Nephron progenitor cell (in vitro differentiated cells): ENCODE measurements around the gene TUBB2A.

Experiments
- DNase-seq: peaks from one replicate; pipeline ENCODE4 v3.0.0; 2021
- H3K27ac Mint-ChIP-seq: 2 replicates; pipeline ENCODE4 v1.8.0; 2021; ENCODE audit warnings: mild to moderate bottlenecking, moderate library complexity, mixed read lengths
- H3K27me3 Mint-ChIP-seq: 2 replicates; pipeline ENCODE4 v1.8.0; 2021; ENCODE audit warnings: mild to moderate bottlenecking, low read depth, mixed read lengths; ENCODE audit not compliant: poor library complexity
- H3K36me3 Mint-ChIP-seq: 2 replicates; pipeline ENCODE4 v1.8.0; 2021; ENCODE audit warnings: low read depth, mixed read lengths
- H3K4me1 Mint-ChIP-seq: 2 replicates; pipeline ENCODE4 v1.8.0; 2021; ENCODE audit warnings: mixed read lengths
- H3K4me3 Mint-ChIP-seq: 2 replicates; pipeline ENCODE4 v1.8.0; 2021; ENCODE audit warnings: mild to moderate bottlenecking, moderate library complexity, mixed read lengths
- H3K9me3 Mint-ChIP-seq: 2 replicates; pipeline ENCODE4 v1.8.0; 2021; ENCODE audit warnings: mild to moderate bottlenecking, moderate library complexity, mixed read lengths
- TF ChIP-seq, protein P1 (sequence below): fragments of 200-600 bp; sonication (generic); IDR thresholded peaks from 2 replicates; pipeline ENCODE4 v1.5.0; 2021; ENCODE audit warnings: antibody characterized with exemption

The TUBB2A gene

DNA sequence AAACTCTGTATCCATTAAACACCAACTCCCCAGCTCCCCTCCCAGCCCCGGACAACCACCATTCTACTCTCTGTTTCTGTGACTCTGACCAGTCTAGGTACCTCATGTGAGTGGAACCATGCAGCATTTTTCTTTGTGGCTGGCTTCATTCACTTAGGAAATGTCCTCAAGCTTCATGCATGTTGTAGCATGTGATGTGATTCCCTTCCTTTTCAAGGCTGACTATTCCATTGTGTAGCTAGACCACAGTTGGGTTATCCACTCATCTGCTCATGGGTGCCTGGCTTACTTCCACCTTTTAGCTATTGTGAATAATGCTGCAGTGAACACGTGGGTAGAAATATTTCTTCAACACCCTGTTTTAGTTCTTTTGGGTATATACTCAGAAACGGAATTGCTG lies 47.6 kb downstream of the TUBB2A start:
- Mint-ChIP-seq H3K9me3 (no peaks in the 10 kb centered on the region), H3K36me3 (peaks cover 43% of the 10 kb centered on the region), H3K27me3 (no peaks in the 10 kb centered on the region), H3K4me1 (peaks cover 5% of the 10 kb centered on the region), H3K27ac (no peak overlapping the region), H3K4me3 (no peak overlapping the region)
- TF ChIP-seq, protein P1, sequence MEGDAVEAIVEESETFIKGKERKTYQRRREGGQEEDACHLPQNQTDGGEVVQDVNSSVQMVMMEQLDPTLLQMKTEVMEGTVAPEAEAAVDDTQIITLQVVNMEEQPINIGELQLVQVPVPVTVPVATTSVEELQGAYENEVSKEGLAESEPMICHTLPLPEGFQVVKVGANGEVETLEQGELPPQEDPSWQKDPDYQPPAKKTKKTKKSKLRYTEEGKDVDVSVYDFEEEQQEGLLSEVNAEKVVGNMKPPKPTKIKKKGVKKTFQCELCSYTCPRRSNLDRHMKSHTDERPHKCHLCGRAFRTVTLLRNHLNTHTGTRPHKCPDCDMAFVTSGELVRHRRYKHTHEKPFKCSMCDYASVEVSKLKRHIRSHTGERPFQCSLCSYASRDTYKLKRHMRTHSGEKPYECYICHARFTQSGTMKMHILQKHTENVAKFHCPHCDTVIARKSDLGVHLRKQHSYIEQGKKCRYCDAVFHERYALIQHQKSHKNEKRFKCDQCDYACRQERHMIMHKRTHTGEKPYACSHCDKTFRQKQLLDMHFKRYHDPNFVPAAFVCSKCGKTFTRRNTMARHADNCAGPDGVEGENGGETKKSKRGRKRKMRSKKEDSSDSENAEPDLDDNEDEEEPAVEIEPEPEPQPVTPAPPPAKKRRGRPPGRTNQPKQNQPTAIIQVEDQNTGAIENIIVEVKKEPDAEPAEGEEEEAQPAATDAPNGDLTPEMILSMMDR: no peak
- DNase-seq: no peak

DNA sequence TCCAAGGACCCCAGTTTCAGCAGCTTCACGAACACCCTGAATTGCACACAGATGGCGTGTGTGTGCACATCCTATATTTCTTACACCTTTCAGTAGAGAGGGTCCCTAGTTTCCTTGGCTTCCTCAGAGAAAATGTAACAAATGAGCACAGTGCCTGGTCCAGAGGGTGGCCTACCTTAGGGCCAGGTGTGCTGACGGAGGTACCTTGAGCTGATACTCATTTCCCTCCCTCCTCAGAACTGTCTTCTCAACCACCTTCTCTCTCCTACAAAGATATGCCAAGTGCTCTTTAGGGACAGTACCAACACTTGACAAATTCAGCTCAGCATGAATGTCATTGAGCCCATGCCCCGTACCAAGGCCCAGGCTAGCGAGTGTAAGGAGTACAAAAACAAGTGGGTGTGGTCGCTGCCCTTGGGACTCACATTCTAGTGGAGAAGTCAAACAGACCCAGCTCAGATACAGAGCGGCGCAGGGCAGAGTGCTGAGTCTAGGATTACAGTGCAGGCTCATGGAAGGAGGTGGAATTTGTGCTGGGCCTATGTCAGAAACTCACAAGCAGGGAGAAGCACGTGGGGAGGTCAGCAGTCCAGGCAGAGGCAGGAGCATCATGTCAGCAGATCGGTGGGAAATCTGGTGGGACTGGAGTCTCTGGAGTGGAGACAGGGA lies 48.5 kb downstream of the TUBB2A start:
- no peaks in the 10 kb centered on the region for H3K27me3 Mint-ChIP-seq
- no peak for DNase-seq
- peak overlapping the region; percentile 18 for H3K27ac Mint-ChIP-seq
- H3K9me3 Mint-ChIP-seq: no peaks in the 10 kb centered on the region
- TF ChIP-seq, protein P1: no peak
- peaks cover 52% of the 10 kb centered on the region for H3K36me3 Mint-ChIP-seq
- H3K4me3 Mint-ChIP-seq: no peak overlapping the region
- H3K4me1 Mint-ChIP-seq: peaks cover 5% of the 10 kb centered on the region
